ENCODE data around the gene ADPRHL1. TPM values are rescaled to one million over a fixed set of nuclear protein-coding genes. Genes with fewer than 3 reads are reported as not detected.
A peak's percentile ranks its signal among the peaks of the same experiment; 100 is the strongest.

ADPRHL1 gene
- total RNA-seq, 4 donors from 2014 or later, result 6.9 to 15.5 (median 12.6) TPM

- 1 to 2% methylated on average over 22 of the region's 22 CpGs for WGBS, 2 donors
- no peak for DNase-seq (ENCODE audit: low spot score in 2 of 2)
- TF ChIP-seq POLR2A (IDR thresholded peaks at IDR 0.05) (no peak), EP300 (IDR thresholded peaks at IDR 0.05) (no peak), CTCF (IDR thresholded peaks at IDR 0.05) (no peak)
- Histone ChIP-seq H3K4me1 (peaks cover 0 to 69% (median 44%) of the 10 kb centered on the region in 4 donors), H3K27ac (peak overlapping the region; percentile 66 to 93 (median 90)), H3K27me3 (no peaks in the 10 kb centered on the region), H3K36me3 (peaks cover 0 to 13% (median 0%) of the 10 kb centered on the region in 3 donors), H3K4me3 (peak overlapping the region; percentile 83 to 97 (median 93)), H3K9me3 (no peaks in the 10 kb centered on the region)
Observed at GRCh38 chr13:113491418-113491883, 38.2 kb upstream of the ADPRHL1 start.

GRCh38 chr13:113490496-113491417 is 37.5 kb upstream of the ADPRHL1 start, which contains the start of gene DCUN1D2:
Gene DCUN1D2 (minus strand): TSS chr13:113490711. CDS start chr13:113490669, 42 bp downstream.
- Histone ChIP-seq H3K4me3 (peak within 1 kb of the TSS; percentile 83 to 97 (median 93)), H3K9me3 (no peaks in the 10 kb centered on the region), H3K27ac (peak within 1 kb of the TSS; percentile 74 to 93 (median 90)), H3K36me3 (peaks cover 0 to 6% (median 0%) of the 10 kb centered on the region in 3 donors), H3K4me1 (peaks cover 0 to 62% (median 44%) of the 10 kb centered on the region in 4 donors), H3K27me3 (no peaks in the 10 kb centered on the region)
- peak in 2 of 5 experiments; percentile 8 to 52 for TF ChIP-seq CTCF (IDR thresholded peaks at IDR 0.05)
- TF ChIP-seq EP300 (IDR thresholded peaks at IDR 0.05), result peak in 1 of 2 donors; percentile 71
- TF ChIP-seq POLR2A (IDR thresholded peaks at IDR 0.05), result peak; percentile 38 to 77
- DNase-seq (ENCODE audit: low spot score in 2 of 2), result peak; percentile 83 to 84
- 0 to 1% methylated on average over 2 to 41 of the region's 115 CpGs for WGBS, 2 donors

DNA sequence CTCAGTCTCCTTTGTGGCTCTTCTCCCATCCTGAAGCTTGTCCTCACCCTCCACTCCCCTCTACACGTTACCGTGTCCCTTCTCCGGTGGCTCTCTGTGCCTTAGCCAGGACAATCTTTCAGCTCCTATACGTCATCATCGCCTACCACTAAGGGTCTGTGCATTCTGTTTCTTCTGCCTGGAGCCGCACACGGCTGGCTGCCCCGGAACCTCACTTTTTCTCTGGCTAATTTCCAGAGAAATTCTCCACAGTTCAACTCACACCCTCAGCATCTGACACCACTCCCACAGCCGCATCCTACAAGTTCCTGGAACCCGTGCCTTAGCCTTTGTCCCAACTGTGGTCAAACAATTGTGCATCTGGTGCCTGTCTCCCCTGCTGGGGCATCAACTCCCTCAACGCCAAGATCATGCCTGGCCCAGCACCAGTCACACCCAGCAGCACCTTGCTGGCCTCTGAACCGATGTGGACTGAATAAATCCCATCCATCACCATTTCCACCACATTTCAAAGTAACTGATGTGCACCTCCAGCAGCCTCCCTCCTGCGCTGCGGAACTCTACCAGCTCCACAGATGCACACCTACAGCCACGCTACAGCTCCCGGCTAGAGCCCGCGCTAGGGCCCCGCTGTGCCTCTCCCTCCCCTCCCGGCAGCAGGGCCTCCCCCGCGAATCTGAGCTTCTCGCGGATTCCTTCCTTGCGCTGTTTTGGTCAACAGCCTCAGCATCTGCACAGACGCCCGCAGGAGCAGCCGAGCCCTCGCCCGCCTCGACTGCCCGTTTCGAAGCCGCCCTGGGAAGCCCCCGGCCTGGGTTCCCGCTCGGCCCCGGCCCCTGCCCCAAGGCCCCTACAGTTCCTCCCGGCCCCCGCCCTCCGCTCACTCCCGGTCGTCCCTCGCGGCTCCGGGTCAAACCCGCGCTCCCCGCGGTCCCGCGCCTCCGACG is 36.5 kb upstream of the ADPRHL1 start:
- H3K4me3 ChIP-seq, result peak overlapping the region; percentile 68 to 94 (median 88)
- no peaks in the 10 kb centered on the region for H3K27me3 ChIP-seq
- WGBS, 2 donors, result 6% methylated on average over 15 to 28 of the region's 54 CpGs
- DNase-seq (ENCODE audit: low spot score in 2 of 2), result no peak
- no peaks in the 10 kb centered on the region for H3K9me3 ChIP-seq
- peak overlapping the region; percentile 74 to 93 (median 90) for H3K27ac ChIP-seq
- TF ChIP-seq EP300 (IDR thresholded peaks at IDR 0.05) (no peak), POLR2A (IDR thresholded peaks at IDR 0.05) (peak in 1 of 2 donors; percentile 13)
- no peaks in the 10 kb centered on the region for H3K36me3 ChIP-seq
- H3K4me1 ChIP-seq, result peaks cover 0 to 56% (median 41%) of the 10 kb centered on the region in 4 donors

- no peaks in the 10 kb centered on the region for H3K27me3 ChIP-seq
- no peaks in the 10 kb centered on the region for H3K9me3 ChIP-seq
- 40 to 53% methylated on average over 8 of the region's 8 CpGs for WGBS, 2 donors
- peak overlapping the region in 1 of 4 donors; percentile 92 for H3K27ac ChIP-seq
- TF ChIP-seq POLR2A (IDR thresholded peaks at IDR 0.05) (no peak), CTCF (IDR thresholded peaks at IDR 0.05) (no peak), EP300 (IDR thresholded peaks at IDR 0.05) (no peak)
- H3K4me1 ChIP-seq, result peaks cover 0 to 61% (median 38%) of the 10 kb centered on the region in 4 donors
- DNase-seq (ENCODE audit: low spot score in 2 of 2), result no peak
- peak overlapping the region; percentile 68 to 94 (median 88) for H3K4me3 ChIP-seq
- no peaks in the 10 kb centered on the region for H3K36me3 ChIP-seq
Observed at GRCh38 chr13:113489171-113489548, 35.9 kb upstream of the ADPRHL1 start.

GRCh38 chr13:113488283-113488682 is 35.0 kb upstream of the ADPRHL1 start:
- no peak overlapping the region for H3K4me3 ChIP-seq
- H3K36me3 ChIP-seq, result peaks cover 0 to 4% (median 0%) of the 10 kb centered on the region in 3 donors
- no peaks in the 10 kb centered on the region for H3K27me3 ChIP-seq
- DNase-seq (ENCODE audit: low spot score in 2 of 2), result no peak
- TF ChIP-seq POLR2A (IDR thresholded peaks at IDR 0.05) (no peak), CTCF (IDR thresholded peaks at IDR 0.05) (no peak), EP300 (IDR thresholded peaks at IDR 0.05) (no peak)
- WGBS, 2 donors, result 76 to 88% methylated on average over 3 of the region's 3 CpGs
- peaks cover 0 to 57% (median 34%) of the 10 kb centered on the region in 4 donors for H3K4me1 ChIP-seq
- H3K9me3 ChIP-seq, result no peaks in the 10 kb centered on the region
- H3K27ac ChIP-seq, result no peak overlapping the region

Data from tibial nerve (tissue), 4 donors.